Right cardiac atrium (tissue), 5 donors: ENCODE data around the gene BCL11B. TPM values are rescaled to one million over a fixed set of nuclear protein-coding genes. Genes with fewer than 3 reads are reported as not detected.
A peak's percentile ranks its signal among the peaks of the same experiment; 100 is the strongest.

Source experiments
- ATAC-seq, 2 donors: fragments of 200-7000 bp; cut with Tn5 transposase; one replicate each; pipeline versions ENCODE4 v1.8.0 to v1.9.1; 2020; ENCODE audit warnings: moderate library complexity in 2 of 2, mild to moderate bottlenecking in 1 of 2
- DNase-seq, 3 donors: peaks; one replicate each; pipeline ENCODE4 v3.0.0-alpha.2; 2020
- H3K27ac ChIP-seq: one replicate; pipeline ENCODE4 v1.5.1; 2013; ENCODE audit warnings: mild to moderate bottlenecking, low read length, control low read depth, moderate library complexity
- H3K27me3 ChIP-seq: one replicate; pipeline ENCODE4 v1.6.1; 2013; ENCODE audit not compliant: control insufficient read depth, insufficient read depth
- H3K4me1 ChIP-seq: one replicate; pipeline ENCODE4 v1.6.1; 2013; ENCODE audit warnings: low read length; ENCODE audit not compliant: control insufficient read depth, insufficient read depth
- H3K4me3 ChIP-seq: one replicate; pipeline ENCODE4 v1.5.1; 2013; ENCODE audit warnings: low read length, control low read depth
- H3K9me3 ChIP-seq: one replicate; pipeline ENCODE4 v1.6.1; 2013; ENCODE audit warnings: low read length; ENCODE audit not compliant: control insufficient read depth
- WGBS: extraction: QIAGEN DNeasy Blood & Tissue Kit; methylation state at CpG from one replicate; pipeline ENCODE4 v1.1.7; 2013; 5-methylcytosine and 5-hydroxymethylcytosine counted together
- intact Hi-C, 4 donors: fragments of 100-400 bp; cut with DNase I; formaldehyde crosslinking; loops; one replicate each; pipeline versions ENCODE4 v1.11.0 to v1.14.0; 2022 to 2023
- polyA plus RNA-seq: library from polyadenylated mRNA; stranded (reverse); fragments of 200-250 nt; gene quantifications from one replicate; pipeline ENCODE4 v1.2.3, GENCODE V29; 2013
- total RNA-seq, 4 donors: library from RNA; stranded (reverse); fragmentation: NEBNext Ultra II Directional; extraction: Animal tissue kit (Norgen Biotek cat#: 25700); gene quantifications; one replicate each; pipeline ENCODE4 v1.2.1, GENCODE V29; 2021
- donor health status: healthy with polysubstance abuse.
- donor health status: DM: no; HTN: yes; CAD: no.
- donor health status: DM: no; HTN: no; CAD: no.
- donor health status: DM: no; HTN: yes; CAD: no; lungs with severe emphysema.
- donor health status: DM: yes; HTN: yes; CAD: no.

Gene BCL11B
- total and polyA plus RNA-seq, 5 donors = 0.05 to 0.63 (median 0.21) TPM

DNA sequence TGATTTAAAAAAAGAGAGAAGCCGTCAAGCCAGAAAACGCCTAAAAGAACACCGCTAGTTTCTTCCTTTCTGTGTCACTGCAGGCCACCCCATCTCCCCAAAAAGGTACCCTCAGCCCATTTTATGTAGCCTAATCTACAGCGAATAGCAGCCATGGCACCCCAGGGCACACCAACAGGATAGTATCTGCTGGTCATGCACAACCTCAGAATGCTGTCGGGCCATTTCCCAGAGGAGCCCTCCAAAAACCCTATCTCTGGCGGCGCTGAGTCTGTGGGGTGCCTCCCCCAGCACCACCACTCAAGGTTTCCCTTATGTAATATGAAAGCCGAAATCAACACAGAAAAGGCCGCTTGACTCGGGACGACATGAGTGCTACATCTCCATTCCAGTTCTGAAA, 98.9 kb downstream of the BCL11B start:
- intact Hi-C loops = no loop called here
- Histone ChIP-seq H3K27me3 (no peaks in the 10 kb centered on the region), H3K4me3 (no peak overlapping the region), H3K4me1 (no peaks in the 10 kb centered on the region), H3K9me3 (no peaks in the 10 kb centered on the region), H3K27ac (no peak overlapping the region)
- no peak for DNase-seq
- 89% methylated on average over 11 of the region's 11 CpGs for WGBS
- no peak for ATAC-seq

DNA sequence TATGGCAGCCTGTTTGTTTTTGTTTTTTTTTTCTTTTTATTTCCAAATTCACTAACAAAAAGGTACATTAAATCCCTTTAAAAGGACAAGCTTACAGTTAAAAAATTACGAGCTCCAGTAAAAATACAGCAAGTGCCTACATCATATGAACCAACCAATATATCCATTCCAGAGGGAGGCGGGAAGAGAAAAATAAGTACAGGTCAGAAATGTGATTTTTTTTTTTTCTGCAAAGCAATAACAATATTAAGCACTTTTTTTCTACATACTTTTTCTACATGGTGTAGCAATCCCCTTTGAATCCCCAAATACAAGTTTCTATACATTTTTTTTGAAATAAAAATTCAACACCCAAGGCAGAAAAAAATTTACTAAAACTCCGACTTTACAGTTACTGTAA, 100.6 kb downstream of the BCL11B start:
- no peak for DNase-seq
- H3K4me3 ChIP-seq = no peak overlapping the region
- WGBS = 91% methylated on average over 3 of the region's 3 CpGs
- no peaks in the 10 kb centered on the region for H3K9me3 ChIP-seq
- no peak for ATAC-seq
- intact Hi-C loops = no loop called here
- no peak overlapping the region for H3K27ac ChIP-seq
- no peaks in the 10 kb centered on the region for H3K27me3 ChIP-seq
- no peaks in the 10 kb centered on the region for H3K4me1 ChIP-seq

DNA sequence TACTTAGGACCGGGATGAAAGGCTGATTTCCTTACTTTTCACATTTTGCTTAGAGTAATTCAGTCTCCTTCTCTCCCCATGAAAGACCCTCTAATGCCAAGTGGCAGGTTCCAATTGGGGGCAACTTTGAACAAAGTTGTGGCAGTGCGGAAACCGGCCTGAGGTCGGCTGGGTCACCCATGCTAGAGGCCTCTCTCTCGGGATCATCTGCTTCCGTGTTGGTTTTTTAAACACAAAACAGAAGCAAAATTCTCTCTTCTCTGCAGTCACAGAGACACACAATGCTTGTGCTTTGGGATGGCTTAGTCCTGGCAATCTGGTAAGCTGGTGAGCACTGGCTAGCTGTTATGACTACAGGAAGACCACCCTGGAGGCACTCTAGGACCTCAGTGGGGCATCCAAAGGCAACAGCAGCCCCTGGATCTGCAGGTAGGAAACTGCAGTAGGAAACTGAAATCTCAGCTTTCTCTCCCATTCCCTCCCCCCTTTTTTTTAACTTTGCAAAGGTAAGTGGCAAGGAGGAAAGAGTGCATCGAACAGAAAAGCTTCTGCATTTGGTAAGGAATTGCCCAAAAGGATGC, 102.1 kb downstream of the BCL11B start:
- Histone ChIP-seq H3K4me1 (no peaks in the 10 kb centered on the region), H3K27ac (no peak overlapping the region), H3K9me3 (no peaks in the 10 kb centered on the region), H3K4me3 (no peak overlapping the region), H3K27me3 (no peaks in the 10 kb centered on the region)
- DNase-seq = no peak
- no peak for ATAC-seq
- WGBS = 77% methylated on average over 7 of the region's 7 CpGs
- intact Hi-C loops = no loop called here

DNA sequence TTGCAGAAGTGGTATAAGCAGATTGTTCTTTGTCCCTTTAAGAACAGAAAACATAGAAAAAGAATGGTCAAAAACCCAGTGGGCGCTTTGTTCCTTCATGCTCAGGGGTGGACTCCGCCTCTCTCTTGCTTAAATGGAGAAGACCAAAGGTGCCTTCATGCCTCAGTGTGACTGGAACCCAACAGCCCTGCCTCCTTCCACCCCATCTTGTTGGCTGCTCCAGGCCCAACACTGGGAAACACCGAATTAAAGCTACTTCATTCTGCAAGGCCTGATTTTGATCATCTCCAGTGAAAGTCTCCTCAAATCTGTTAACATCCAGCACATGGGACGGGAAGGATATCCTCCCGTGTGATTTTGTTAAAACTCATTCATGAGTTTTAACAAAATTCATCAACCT, 103.7 kb downstream of the BCL11B start:
- WGBS = 90% methylated on average over 5 of the region's 5 CpGs
- H3K4me3 ChIP-seq = no peak overlapping the region
- H3K9me3 ChIP-seq = no peaks in the 10 kb centered on the region
- no peaks in the 10 kb centered on the region for H3K4me1 ChIP-seq
- H3K27ac ChIP-seq = no peak overlapping the region
- no peak for DNase-seq
- intact Hi-C loops = no loop called here
- H3K27me3 ChIP-seq = no peaks in the 10 kb centered on the region
- no peak for ATAC-seq

GRCh38 chr14:99166506-99166905, 105.5 kb downstream of the BCL11B start:
- Histone ChIP-seq H3K9me3 (no peaks in the 10 kb centered on the region), H3K4me3 (no peak overlapping the region), H3K27ac (no peak overlapping the region), H3K27me3 (no peaks in the 10 kb centered on the region), H3K4me1 (no peaks in the 10 kb centered on the region)
- DNase-seq (no peak), ATAC-seq (no peak)
- 87% methylated on average over 4 of the region's 4 CpGs for WGBS
- intact Hi-C loops = no loop called here

DNA sequence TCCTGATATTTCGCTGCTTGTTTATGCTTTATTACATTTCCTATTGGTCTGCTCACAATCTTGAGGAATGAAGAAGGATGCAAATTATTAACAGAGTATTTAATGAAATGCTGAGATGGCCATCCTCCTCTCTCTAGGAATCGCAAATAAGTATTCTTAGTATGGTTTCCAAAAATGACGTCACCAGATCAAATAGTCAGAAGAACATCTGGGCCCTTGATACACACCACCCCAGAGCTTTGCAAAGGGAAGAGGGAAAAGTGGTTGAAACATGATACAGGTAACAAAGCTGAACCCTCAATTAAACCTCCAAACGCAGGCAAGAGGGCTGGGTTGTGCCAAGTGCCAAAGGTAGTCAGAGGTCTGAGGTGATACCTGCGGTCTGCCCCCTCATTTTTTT, 107.3 kb downstream of the BCL11B start:
- no peak for DNase-seq
- intact Hi-C loops = no loop called here
- no peak for ATAC-seq
- H3K9me3 ChIP-seq = no peaks in the 10 kb centered on the region
- H3K27ac ChIP-seq = no peak overlapping the region
- no peaks in the 10 kb centered on the region for H3K4me1 ChIP-seq
- 74% methylated on average over 5 of the region's 5 CpGs for WGBS
- H3K4me3 ChIP-seq = no peak overlapping the region
- H3K27me3 ChIP-seq = no peaks in the 10 kb centered on the region

GRCh38 chr14:99163446-99163845, 108.6 kb downstream of the BCL11B start:
- H3K27ac ChIP-seq = no peak overlapping the region
- H3K4me3 ChIP-seq = no peak overlapping the region
- H3K27me3 ChIP-seq = no peaks in the 10 kb centered on the region
- intact Hi-C loops = no loop called here
- 76% methylated on average over 3 of the region's 3 CpGs for WGBS
- no peaks in the 10 kb centered on the region for H3K4me1 ChIP-seq
- H3K9me3 ChIP-seq = no peaks in the 10 kb centered on the region
- DNase-seq = no peak
- no peak for ATAC-seq

DNA sequence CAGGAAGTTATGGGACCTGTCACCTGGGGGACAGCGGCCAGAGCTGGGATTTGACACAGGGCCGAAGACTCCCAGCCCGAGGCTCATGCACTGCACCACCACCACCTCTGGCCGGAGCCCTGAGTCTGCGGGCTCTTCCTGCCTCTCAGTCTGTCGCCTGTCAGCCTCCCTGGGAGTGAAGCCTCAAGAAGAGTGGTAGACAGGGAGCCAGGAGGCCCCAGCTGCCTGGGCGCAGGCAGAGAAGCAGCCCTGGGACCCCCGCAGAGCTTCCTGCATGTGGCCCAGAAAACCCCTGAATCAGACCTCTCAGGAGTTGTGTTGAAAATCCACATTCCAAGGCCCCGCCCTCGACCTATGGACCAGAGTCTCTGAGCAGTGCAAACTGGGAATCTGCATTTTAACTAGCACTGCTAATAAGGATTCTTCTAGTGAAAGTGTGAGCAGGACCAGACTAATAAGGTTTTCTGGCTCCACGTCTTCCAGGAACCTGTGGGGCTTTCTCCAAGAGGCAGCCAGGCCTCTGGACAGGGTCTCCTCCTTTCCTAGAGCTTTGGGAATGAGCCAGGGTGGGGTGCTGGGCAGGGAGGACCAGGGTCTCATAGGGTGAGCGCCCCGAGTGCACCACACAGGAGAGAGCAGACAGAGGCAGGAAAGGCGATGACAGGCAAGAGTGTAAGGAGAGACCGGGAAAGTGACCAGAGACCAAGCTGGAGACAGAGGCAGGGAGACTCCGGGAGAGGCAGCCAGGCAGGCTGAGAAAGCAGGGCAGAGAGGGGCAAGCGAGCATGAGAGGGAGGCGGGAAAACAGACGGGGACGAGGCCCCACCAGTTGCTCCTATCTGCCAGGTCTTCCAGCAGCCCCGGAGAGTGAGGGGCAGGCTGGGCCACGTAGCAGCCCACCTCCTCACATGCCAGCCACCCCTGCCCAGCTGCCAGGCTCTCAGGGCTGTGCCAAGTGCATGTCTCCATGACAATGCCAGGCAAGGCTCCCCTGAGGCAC, 112.4 kb downstream of the BCL11B start:
- Histone ChIP-seq H3K4me3 (no peak overlapping the region), H3K4me1 (peaks cover 2% of the 10 kb centered on the region), H3K9me3 (no peaks in the 10 kb centered on the region), H3K27me3 (no peaks in the 10 kb centered on the region), H3K27ac (no peak overlapping the region)
- ATAC-seq (peak in 1 of 2 donors; percentile 29), DNase-seq (no peak)
- intact Hi-C loops = no loop called here
- 61% methylated on average over 22 of the region's 22 CpGs for WGBS

GRCh38 chr14:99158646-99159165, 113.3 kb downstream of the BCL11B start:
- DNase-seq (no peak), ATAC-seq (no peak)
- intact Hi-C loops = no loop called here
- WGBS = 74% methylated on average over 7 of the region's 7 CpGs
- peaks cover 2% of the 10 kb centered on the region for H3K4me1 ChIP-seq
- no peak overlapping the region for H3K27ac ChIP-seq
- no peak overlapping the region for H3K4me3 ChIP-seq
- no peaks in the 10 kb centered on the region for H3K9me3 ChIP-seq
- no peaks in the 10 kb centered on the region for H3K27me3 ChIP-seq

GRCh38 chr14:99158150-99158549, 113.8 kb downstream of the BCL11B start:
- WGBS = 70% methylated on average over 4 of the region's 4 CpGs
- intact Hi-C loops = no loop called here
- Histone ChIP-seq H3K4me3 (no peak overlapping the region), H3K27ac (no peak overlapping the region), H3K4me1 (peaks cover 2% of the 10 kb centered on the region), H3K27me3 (no peaks in the 10 kb centered on the region), H3K9me3 (no peaks in the 10 kb centered on the region)
- no peak for ATAC-seq
- no peak for DNase-seq

DNA sequence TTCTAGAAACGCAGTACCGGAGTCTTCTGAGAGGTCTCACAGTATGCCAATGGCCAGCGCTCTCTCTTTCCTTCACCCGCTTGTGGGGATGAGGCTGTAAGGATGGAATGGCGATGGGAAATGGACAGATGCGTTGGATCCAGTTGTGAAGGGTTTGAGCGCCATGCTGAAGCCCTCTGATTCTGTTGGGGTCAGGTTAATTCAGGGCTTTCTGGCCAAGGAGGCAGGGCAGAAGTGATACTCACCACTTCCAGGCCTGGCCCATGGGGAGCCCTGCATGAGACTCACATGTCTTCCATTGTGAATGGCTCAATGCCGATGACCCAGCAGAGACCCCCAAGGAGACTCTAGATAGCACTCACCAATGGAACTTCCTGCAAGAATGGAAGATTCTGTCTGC, 114.3 kb downstream of the BCL11B start:
- Histone ChIP-seq H3K27me3 (no peaks in the 10 kb centered on the region), H3K9me3 (no peaks in the 10 kb centered on the region)
- WGBS = 95% methylated on average over 8 of the region's 8 CpGs

More for the DNA sequence above, 114.3 kb downstream of the BCL11B start:
- intact Hi-C loops = no loop called here
- no peak overlapping the region for H3K27ac ChIP-seq
- DNase-seq = no peak
- H3K4me3 ChIP-seq = no peak overlapping the region
- H3K4me1 ChIP-seq = peaks cover 2% of the 10 kb centered on the region
- no peak for ATAC-seq
